Measurements from ENCODE around the gene SH3BP2.

DNA sequence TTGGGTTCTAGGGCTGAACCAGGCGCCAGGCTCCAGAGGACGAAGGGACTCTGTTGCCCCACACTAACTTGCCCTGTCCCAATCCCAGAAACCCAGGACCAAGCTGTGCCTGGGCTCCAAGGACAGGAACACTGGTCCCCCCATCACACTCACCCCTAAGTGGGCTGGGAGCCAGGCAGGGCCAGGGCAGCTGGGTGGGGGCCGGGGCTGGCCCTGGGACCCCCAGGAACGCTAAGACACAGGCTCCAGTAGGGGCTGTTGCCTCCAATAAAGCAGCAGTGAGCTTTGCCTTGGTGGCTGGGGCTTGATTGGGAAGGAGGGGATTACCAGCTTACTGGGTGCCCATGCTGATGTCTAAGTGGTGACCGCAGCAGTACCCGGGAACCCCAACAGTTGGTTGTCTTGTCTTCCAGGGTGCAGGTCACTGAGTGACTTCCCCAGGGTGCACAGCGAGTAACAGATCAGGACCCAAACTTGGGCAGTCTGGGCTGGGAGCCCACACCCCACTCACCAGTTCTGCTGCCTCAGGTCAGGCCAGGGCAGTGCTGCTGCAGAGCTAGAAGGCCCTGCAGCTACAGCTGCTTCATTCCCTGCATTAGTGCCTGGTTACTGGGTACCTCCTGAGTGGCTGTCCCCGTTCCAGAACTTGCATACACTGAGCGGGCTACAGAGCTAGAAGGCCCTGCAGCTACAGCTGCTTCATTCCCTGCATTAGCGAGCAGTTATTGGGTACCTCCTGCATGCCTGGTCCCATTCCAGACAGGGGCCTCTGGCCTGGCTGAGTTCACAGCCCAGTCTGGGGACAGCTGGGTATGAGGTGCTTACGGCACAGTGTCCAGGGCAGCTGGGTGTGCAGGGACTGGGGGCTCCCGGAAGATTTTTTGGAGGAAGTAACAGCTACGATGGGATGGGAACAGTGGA is 41.4 kb downstream of the SH3BP2 start:
- TF ChIP-seq JUND (IDR thresholded peaks at IDR 0.05): no peak
- TF ChIP-seq CHD2 (IDR thresholded peaks at IDR 0.05; ENCODE audit: low read length, partially characterized antibody): no peak
- no peak for TF ChIP-seq GATA2 (CRISPR knock-in tag; IDR thresholded peaks at IDR 0.05)
- TF ChIP-seq NFIC (IDR thresholded peaks at IDR 0.05; ENCODE audit: borderline replicate concordance): no peak
- TF ChIP-seq, protein P1, sequence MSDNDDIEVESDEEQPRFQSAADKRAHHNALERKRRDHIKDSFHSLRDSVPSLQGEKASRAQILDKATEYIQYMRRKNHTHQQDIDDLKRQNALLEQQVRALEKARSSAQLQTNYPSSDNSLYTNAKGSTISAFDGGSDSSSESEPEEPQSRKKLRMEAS (IDR thresholded peaks at IDR 0.05; ENCODE audit: low read depth): no peak
- TF ChIP-seq, protein P2, sequence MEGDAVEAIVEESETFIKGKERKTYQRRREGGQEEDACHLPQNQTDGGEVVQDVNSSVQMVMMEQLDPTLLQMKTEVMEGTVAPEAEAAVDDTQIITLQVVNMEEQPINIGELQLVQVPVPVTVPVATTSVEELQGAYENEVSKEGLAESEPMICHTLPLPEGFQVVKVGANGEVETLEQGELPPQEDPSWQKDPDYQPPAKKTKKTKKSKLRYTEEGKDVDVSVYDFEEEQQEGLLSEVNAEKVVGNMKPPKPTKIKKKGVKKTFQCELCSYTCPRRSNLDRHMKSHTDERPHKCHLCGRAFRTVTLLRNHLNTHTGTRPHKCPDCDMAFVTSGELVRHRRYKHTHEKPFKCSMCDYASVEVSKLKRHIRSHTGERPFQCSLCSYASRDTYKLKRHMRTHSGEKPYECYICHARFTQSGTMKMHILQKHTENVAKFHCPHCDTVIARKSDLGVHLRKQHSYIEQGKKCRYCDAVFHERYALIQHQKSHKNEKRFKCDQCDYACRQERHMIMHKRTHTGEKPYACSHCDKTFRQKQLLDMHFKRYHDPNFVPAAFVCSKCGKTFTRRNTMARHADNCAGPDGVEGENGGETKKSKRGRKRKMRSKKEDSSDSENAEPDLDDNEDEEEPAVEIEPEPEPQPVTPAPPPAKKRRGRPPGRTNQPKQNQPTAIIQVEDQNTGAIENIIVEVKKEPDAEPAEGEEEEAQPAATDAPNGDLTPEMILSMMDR (IDR thresholded peaks at IDR 0.05): no peak
- TF ChIP-seq, protein P3, sequence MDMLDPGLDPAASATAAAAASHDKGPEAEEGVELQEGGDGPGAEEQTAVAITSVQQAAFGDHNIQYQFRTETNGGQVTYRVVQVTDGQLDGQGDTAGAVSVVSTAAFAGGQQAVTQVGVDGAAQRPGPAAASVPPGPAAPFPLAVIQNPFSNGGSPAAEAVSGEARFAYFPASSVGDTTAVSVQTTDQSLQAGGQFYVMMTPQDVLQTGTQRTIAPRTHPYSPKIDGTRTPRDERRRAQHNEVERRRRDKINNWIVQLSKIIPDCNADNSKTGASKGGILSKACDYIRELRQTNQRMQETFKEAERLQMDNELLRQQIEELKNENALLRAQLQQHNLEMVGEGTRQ (IDR thresholded peaks at IDR 0.05; ENCODE audit: borderline replicate concordance, low read depth, low read length): no peak
- TF ChIP-seq RXRA (IDR thresholded peaks at IDR 0.05; ENCODE audit: borderline replicate concordance, low read depth): no peak
- TF ChIP-seq EP300 (IDR thresholded peaks at IDR 0.05; ENCODE audit: borderline replicate concordance in 1 of 2, low read depth in 1 of 2, low read length in 1 of 2): no peak
- TF ChIP-seq EZH2phosphoT487 (IDR thresholded peaks at IDR 0.05; ENCODE audit: borderline replicate concordance, low read depth): no peak
- no peak for TF ChIP-seq POLR2AphosphoS5 (IDR thresholded peaks at IDR 0.05; ENCODE audit: low read depth, low read length)
- TF ChIP-seq MXI1 (IDR thresholded peaks at IDR 0.05; ENCODE audit: low read depth, low read length): no peak
- no peak for TF ChIP-seq ELF1 (IDR thresholded peaks at IDR 0.05)

Data from SK-N-SH (cell line).